ENCODE results near the gene RPL14.

GRCh38 chr3:40455328-40455727 is 1.8 kb upstream of the RPL14 start:
- TF ChIP-seq SPI1 (IDR thresholded peaks at IDR 0.05; ENCODE audit: borderline replicate concordance, low read depth) = no peak
- TF ChIP-seq CTCF (IDR thresholded peaks at IDR 0.05; ENCODE audit: insufficient read depth, low read length) = no peak

Measured in HL-60 (cell line).